ENCODE measurements around the gene KRTAP5-10.
"Not testable (repeated sequence)": the region's sequence is repeated elsewhere in the genome, so short reads cannot be mapped to it uniquely, and the experiment has no call there.

KRTAP5-10 gene

DNA sequence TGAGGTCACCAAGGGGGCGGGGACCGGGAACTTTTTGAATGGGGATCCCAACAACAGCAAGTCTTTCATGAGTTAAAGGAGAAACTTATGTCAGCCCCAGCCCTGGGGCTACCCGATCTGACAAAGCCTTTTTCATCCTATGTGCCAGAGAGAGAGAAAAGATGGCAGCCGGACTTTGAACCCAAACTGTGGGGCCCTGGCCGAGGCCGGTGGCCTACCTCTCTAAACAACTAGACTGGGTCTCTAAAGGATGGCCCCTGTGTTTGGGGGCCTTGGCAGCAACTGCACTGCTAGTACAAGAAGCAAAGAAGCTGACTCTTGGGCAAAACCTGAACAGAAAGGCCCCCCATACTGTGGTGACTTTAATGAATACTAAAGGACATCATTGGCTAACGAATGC is 48.6 kb downstream of the KRTAP5-10 start:
- DNase-seq, result not testable (repeated sequence)

- DNase-seq, result not testable (repeated sequence)
Measured at GRCh38 chr11:71614366-71614917, 49.1 kb downstream of the KRTAP5-10 start.

GRCh38 chr11:71615003-71615402 is 49.6 kb downstream of the KRTAP5-10 start:
- not testable (repeated sequence) for DNase-seq

All from NCI-H1092 treated with DMSO at 0.1 percent for 48 hours (cell line).